Smooth muscle cell (in vitro differentiated cells): ENCODE measurements around the gene GRB2. TPM values are rescaled to one million over a fixed set of nuclear protein-coding genes. Genes with fewer than 3 reads are reported as not detected.

Source experiments
- DNase-seq: peaks from one replicate; lab custom pipeline; 2025; ENCODE audit not compliant: unreplicated experiment; lab: John Stamatoyannopoulos, UW
- H2AFZ ChIP-seq: fragments of 200-600 bp; sonication (generic); 2 replicates; pipeline ENCODE4 v1.6.0; 2016; ENCODE audit warnings: antibody characterized with exemption, low read depth, mild to moderate bottlenecking
- H3F3A ChIP-seq: fragments of 200-600 bp; sonication (generic); 2 replicates; pipeline ENCODE4 v1.6.0; 2017; ENCODE audit warnings: antibody characterized with exemption, low read depth
- H3K27ac ChIP-seq: fragments of 200-600 bp; sonication (generic); 2 replicates; pipeline ENCODE4 v1.5.1; 2016; ENCODE audit warnings: low read depth, mild to moderate bottlenecking
- H3K27me3 ChIP-seq: fragments of 200-600 bp; sonication (generic); 2 replicates; pipeline ENCODE4 v1.6.1; 2016; ENCODE audit warnings: low read depth, mild to moderate bottlenecking
- H3K36me3 ChIP-seq: fragments of 200-600 bp; sonication (generic); 2 replicates; pipeline ENCODE4 v1.5.1; 2016; ENCODE audit warnings: low read depth
- H3K4me1 ChIP-seq: fragments of 200-600 bp; sonication (generic); 2 replicates; pipeline ENCODE4 v1.5.1; 2016; ENCODE audit warnings: low read depth
- H3K4me2 ChIP-seq: fragments of 200-600 bp; sonication (generic); 2 replicates; pipeline ENCODE4 v1.6.0; 2016; ENCODE audit warnings: mild to moderate bottlenecking
- H3K4me3 ChIP-seq: fragments of 200-600 bp; sonication (generic); 2 replicates; pipeline ENCODE4 v1.5.1; 2016; ENCODE audit warnings: mild to moderate bottlenecking
- H3K79me2 ChIP-seq: fragments of 200-600 bp; sonication (generic); 2 replicates; pipeline ENCODE4 v1.6.0; 2016; ENCODE audit warnings: low read depth, mild to moderate bottlenecking
- H3K9ac ChIP-seq: fragments of 200-600 bp; sonication (generic); 2 replicates; pipeline ENCODE4 v1.6.0; 2016; ENCODE audit warnings: low read depth
- H3K9me3 ChIP-seq: fragments of 200-600 bp; sonication (generic); replicated peaks from 2 replicates; pipeline ENCODE4 v1.5.1; 2016; ENCODE audit warnings: low read depth
- H4K20me1 ChIP-seq: fragments of 200-600 bp; sonication (generic); 2 replicates; pipeline ENCODE4 v1.6.0; 2016; ENCODE audit warnings: low read depth
- CTCF ChIP-seq: fragments of 200-600 bp; sonication (generic); IDR thresholded peaks from 2 replicates; pipeline ENCODE4 v1.5.1; 2017; ENCODE audit warnings: borderline replicate concordance, mild to moderate bottlenecking, antibody characterized with exemption; ENCODE audit not compliant: insufficient read depth, poor library complexity, severe bottlenecking
- WGBS: methylation state at CpG from one replicate; pipeline ENCODE4 v1.1.7; 2016; ENCODE audit warnings: low lambda C conversion rate; 5-methylcytosine and 5-hydroxymethylcytosine counted together
- polyA plus RNA-seq: library from polyadenylated mRNA; unstranded; fragments of >200 nt; fragmentation: Nextera tagmentation; extraction: Ambion mirVana; gene quantifications from 2 replicates; pipeline ENCODE4 v1.2.1, GENCODE V29; 2016
- total RNA-seq: library from RNA; depleted of rRNA; stranded (reverse); fragments of >200 nt; gene quantifications from 2 replicates; pipeline ENCODE4 v1.2.3, GENCODE V29; 2014

The GRB2 gene
- total and polyA plus RNA-seq, 2 experiments from 2014 or later = 62.4 to 80.1 TPM

GRCh38 chr17:75326226-75326848 lies 79.1 kb downstream of the GRB2 start:
- Histone ChIP-seq H2AFZ (no peak overlapping the region), H3K79me2 (peaks cover 21% of the 10 kb centered on the region), H3K4me3 (no peak overlapping the region), H3K4me1 (no peaks in the 10 kb centered on the region), H3K9ac (no peak overlapping the region), H3K4me2 (no peak overlapping the region), H3K27me3 (no peaks in the 10 kb centered on the region), H3K36me3 (no peaks in the 10 kb centered on the region), H3F3A (peaks cover 7% of the 10 kb centered on the region), H3K9me3 (no peaks in the 10 kb centered on the region), H4K20me1 (peaks cover 55% of the 10 kb centered on the region), H3K27ac (no peak overlapping the region)
- no peak for DNase-seq
- 47% methylated on average over 5 of the region's 5 CpGs for WGBS
- no peak for TF ChIP-seq CTCF

- TF ChIP-seq CTCF = no peak
- Histone ChIP-seq H3K4me1 (no peaks in the 10 kb centered on the region), H3K4me2 (no peak overlapping the region), H3K79me2 (peaks cover 21% of the 10 kb centered on the region), H2AFZ (no peak overlapping the region), H3K4me3 (no peak overlapping the region), H3K27ac (no peak overlapping the region), H3K36me3 (no peaks in the 10 kb centered on the region), H3K9me3 (no peaks in the 10 kb centered on the region), H4K20me1 (peaks cover 50% of the 10 kb centered on the region), H3F3A (peaks cover 7% of the 10 kb centered on the region), H3K9ac (no peak overlapping the region), H3K27me3 (no peaks in the 10 kb centered on the region)
- WGBS = 86% methylated on average over 7 of the region's 7 CpGs
- no peak for DNase-seq
Observed at GRCh38 chr17:75325827-75326225, 79.7 kb downstream of the GRB2 start.

GRCh38 chr17:75325348-75325747 lies 80.1 kb downstream of the GRB2 start:
- no peak overlapping the region for H3K27ac ChIP-seq
- H3K79me2 ChIP-seq = peaks cover 21% of the 10 kb centered on the region
- H3K9ac ChIP-seq = no peak overlapping the region
- H3K27me3 ChIP-seq = no peaks in the 10 kb centered on the region
- DNase-seq = no peak
- no peaks in the 10 kb centered on the region for H3K36me3 ChIP-seq
- H3K4me1 ChIP-seq = no peaks in the 10 kb centered on the region
- H3K4me2 ChIP-seq = no peak overlapping the region
- H4K20me1 ChIP-seq = peaks cover 45% of the 10 kb centered on the region
- no peaks in the 10 kb centered on the region for H3K9me3 ChIP-seq
- TF ChIP-seq CTCF = no peak
- no peak overlapping the region for H2AFZ ChIP-seq
- H3F3A ChIP-seq = peaks cover 7% of the 10 kb centered on the region
- no peak overlapping the region for H3K4me3 ChIP-seq
- 94% methylated on average over 6 of the region's 6 CpGs for WGBS

- Histone ChIP-seq H3K27ac (no peak overlapping the region), H3K4me3 (no peak overlapping the region), H3K9me3 (no peaks in the 10 kb centered on the region), H3K9ac (no peak overlapping the region), H3F3A (peaks cover 7% of the 10 kb centered on the region), H3K4me2 (no peak overlapping the region), H3K27me3 (no peaks in the 10 kb centered on the region), H3K4me1 (no peaks in the 10 kb centered on the region), H3K79me2 (peaks cover 3% of the 10 kb centered on the region), H3K36me3 (no peaks in the 10 kb centered on the region), H2AFZ (no peak overlapping the region), H4K20me1 (peaks cover 20% of the 10 kb centered on the region)
- WGBS = 88% methylated on average over 10 of the region's 10 CpGs
- no peak for DNase-seq
- TF ChIP-seq CTCF = no peak
Observed at GRCh38 chr17:75321506-75321905, 84.0 kb downstream of the GRB2 start.
